SU-DHL-6 (cell line): ENCODE data around the gene CHRNA10.

Experiments
- CTCF ChIP-seq: fragments of 200-600 bp; sonication (generic); IDR thresholded peaks from one replicate; pipeline ENCODE4 v1.5.1; 2017; ENCODE audit warnings: antibody characterized with exemption, mild to moderate bottlenecking, low read length, moderate library complexity; ENCODE audit not compliant: insufficient read depth, poor library complexity, severe bottlenecking
- EZH2phosphoT487 ChIP-seq: fragments of 200-600 bp; sonication (generic), shearing (Covaris generic); conservative IDR thresholded peaks from 2 replicates; pipeline ENCODE4 v1.6.1; 2018; ENCODE audit warnings: mild to moderate bottlenecking, antibody characterized with exemption, low read length, moderate library complexity, mixed read lengths

- TF ChIP-seq CTCF (no peak), EZH2phosphoT487 (no peak)
These were observed 47.3 kb downstream of the CHRNA10 start for GRCh38 chr11:3623767-3624458.
